ENCODE results near the gene PLD3.

DNA sequence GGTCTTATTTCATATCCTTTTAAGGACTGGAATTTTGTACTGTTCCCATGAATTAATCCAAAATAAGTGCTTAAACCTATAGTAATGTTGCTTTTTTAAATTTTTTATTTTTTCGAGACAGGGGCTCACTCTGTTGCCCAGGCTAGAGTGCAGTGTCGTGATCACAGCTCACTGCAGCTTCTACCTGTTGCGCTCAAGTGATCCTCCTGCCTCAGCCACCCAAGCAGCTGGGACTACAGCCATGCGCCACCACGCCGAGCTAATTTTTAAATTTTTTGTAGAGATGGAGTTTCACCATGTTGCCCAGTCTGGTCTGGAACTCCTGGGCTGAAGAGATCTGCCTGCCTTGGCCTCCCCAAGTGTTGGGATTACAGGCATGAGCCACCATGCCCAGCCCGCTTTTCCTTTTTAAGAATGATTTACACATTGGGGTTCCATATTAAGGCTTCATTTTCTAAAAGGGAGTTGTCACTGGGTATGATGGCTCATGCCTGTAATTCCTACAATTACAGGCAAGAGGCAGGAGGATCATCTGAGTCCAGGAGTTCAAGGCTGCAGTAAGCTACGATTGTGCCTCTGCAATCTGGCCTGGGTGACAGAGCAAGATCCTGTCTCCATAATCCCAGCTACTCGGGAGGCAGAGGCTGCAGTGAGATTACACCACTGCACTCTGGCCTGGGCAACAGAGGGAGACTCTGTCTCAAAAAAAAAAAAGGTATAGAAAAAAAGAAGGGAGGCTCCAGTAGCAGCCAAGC is 35.1 kb upstream of the PLD3 start:
- TF ChIP-seq, protein P1, sequence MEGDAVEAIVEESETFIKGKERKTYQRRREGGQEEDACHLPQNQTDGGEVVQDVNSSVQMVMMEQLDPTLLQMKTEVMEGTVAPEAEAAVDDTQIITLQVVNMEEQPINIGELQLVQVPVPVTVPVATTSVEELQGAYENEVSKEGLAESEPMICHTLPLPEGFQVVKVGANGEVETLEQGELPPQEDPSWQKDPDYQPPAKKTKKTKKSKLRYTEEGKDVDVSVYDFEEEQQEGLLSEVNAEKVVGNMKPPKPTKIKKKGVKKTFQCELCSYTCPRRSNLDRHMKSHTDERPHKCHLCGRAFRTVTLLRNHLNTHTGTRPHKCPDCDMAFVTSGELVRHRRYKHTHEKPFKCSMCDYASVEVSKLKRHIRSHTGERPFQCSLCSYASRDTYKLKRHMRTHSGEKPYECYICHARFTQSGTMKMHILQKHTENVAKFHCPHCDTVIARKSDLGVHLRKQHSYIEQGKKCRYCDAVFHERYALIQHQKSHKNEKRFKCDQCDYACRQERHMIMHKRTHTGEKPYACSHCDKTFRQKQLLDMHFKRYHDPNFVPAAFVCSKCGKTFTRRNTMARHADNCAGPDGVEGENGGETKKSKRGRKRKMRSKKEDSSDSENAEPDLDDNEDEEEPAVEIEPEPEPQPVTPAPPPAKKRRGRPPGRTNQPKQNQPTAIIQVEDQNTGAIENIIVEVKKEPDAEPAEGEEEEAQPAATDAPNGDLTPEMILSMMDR (IDR thresholded peaks at IDR 0.05): no peak
- no peak for TF ChIP-seq POLR2A (IDR thresholded peaks at IDR 0.05)

All from body of pancreas (tissue), 4 donors.